Myocyte (in vitro differentiated cells): ENCODE data around the gene BCL2. TPM values are rescaled to one million over a fixed set of nuclear protein-coding genes. Genes with fewer than 3 reads are reported as not detected.

Experiments used
- DNase-seq: peaks from one replicate; pipeline ENCODE4 v3.0.0-alpha.2; 2012; ENCODE audit warnings: low read depth
- total RNA-seq: library from RNA; depleted of rRNA; stranded (reverse); fragments of >200 nt; gene quantifications from 2 replicates; pipeline ENCODE4 v1.2.3, GENCODE V29; 2014

BCL2 gene
- total RNA-seq, 1 donor from 2014 or later: 4.2 TPM

GRCh38 chr18:63146828-63147409 is 172.7 kb downstream of the BCL2 start:
- DNase-seq: no peak

- DNase-seq: no peak
Measured at GRCh38 chr18:63145851-63146555, 173.6 kb downstream of the BCL2 start.

- no peak for DNase-seq
Measured at GRCh38 chr18:63145166-63145850, 174.3 kb downstream of the BCL2 start.

GRCh38 chr18:63144748-63145147 is 174.8 kb downstream of the BCL2 start:
- DNase-seq: peak; percentile 5

- no peak for DNase-seq
Measured at GRCh38 chr18:63143330-63143771, 176.2 kb downstream of the BCL2 start.

- no peak for DNase-seq
Measured at GRCh38 chr18:63142594-63143225, 176.9 kb downstream of the BCL2 start.

GRCh38 chr18:63141778-63142176 is 177.8 kb downstream of the BCL2 start:
- no peak for DNase-seq

GRCh38 chr18:63140997-63141777 is 178.4 kb downstream of the BCL2 start:
- peak; percentile 61 for DNase-seq

GRCh38 chr18:63140038-63140450 is 179.5 kb downstream of the BCL2 start:
- peak; percentile 40 for DNase-seq

GRCh38 chr18:63138436-63139340 is 180.9 kb downstream of the BCL2 start:
- DNase-seq: peak; percentile 37

GRCh38 chr18:63137999-63138435 is 181.6 kb downstream of the BCL2 start:
- DNase-seq: peak; percentile 19

- DNase-seq: no peak
Measured at GRCh38 chr18:63135101-63135500, 184.5 kb downstream of the BCL2 start.

- DNase-seq: no peak
Measured at GRCh38 chr18:63132819-63133200, 186.8 kb downstream of the BCL2 start.

- DNase-seq: no peak
Measured at GRCh38 chr18:63131959-63132818, 187.4 kb downstream of the BCL2 start.

- DNase-seq: peak; percentile 73
Measured at GRCh38 chr18:63131106-63131958, 188.2 kb downstream of the BCL2 start.

GRCh38 chr18:63130176-63130575 is 189.4 kb downstream of the BCL2 start:
- no peak for DNase-seq

GRCh38 chr18:63128237-63128974 is 191.2 kb downstream of the BCL2 start:
- DNase-seq: no peak
